Measurements from ENCODE around the gene GFRA1. TPM values are rescaled to one million over a fixed set of nuclear protein-coding genes. Genes with fewer than 3 reads are reported as not detected.

GFRA1 gene
- total and polyA plus RNA-seq, 2 of the 8 experiments (the other 6 are each of a cell fraction or from before 2014, with no cell fraction given) = 1.1 to 2.0 TPM

- TF ChIP-seq, protein P1, sequence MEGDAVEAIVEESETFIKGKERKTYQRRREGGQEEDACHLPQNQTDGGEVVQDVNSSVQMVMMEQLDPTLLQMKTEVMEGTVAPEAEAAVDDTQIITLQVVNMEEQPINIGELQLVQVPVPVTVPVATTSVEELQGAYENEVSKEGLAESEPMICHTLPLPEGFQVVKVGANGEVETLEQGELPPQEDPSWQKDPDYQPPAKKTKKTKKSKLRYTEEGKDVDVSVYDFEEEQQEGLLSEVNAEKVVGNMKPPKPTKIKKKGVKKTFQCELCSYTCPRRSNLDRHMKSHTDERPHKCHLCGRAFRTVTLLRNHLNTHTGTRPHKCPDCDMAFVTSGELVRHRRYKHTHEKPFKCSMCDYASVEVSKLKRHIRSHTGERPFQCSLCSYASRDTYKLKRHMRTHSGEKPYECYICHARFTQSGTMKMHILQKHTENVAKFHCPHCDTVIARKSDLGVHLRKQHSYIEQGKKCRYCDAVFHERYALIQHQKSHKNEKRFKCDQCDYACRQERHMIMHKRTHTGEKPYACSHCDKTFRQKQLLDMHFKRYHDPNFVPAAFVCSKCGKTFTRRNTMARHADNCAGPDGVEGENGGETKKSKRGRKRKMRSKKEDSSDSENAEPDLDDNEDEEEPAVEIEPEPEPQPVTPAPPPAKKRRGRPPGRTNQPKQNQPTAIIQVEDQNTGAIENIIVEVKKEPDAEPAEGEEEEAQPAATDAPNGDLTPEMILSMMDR (IDR thresholded peaks at IDR 0.05; ENCODE audit: control extremely low read depth in 1 of 3, insufficient read depth in 1 of 3, low read depth in 1 of 3, low read length in 3 of 3) = no peak
- TF ChIP-seq CTBP2 (IDR thresholded peaks at IDR 0.05; ENCODE audit: borderline replicate concordance, insufficient read depth, insufficient read length, low read length) = no peak
These were observed 172.0 kb downstream of the GFRA1 start (continued) for GRCh38 chr10:116100984-116101383.
